Subcutaneous abdominal adipose tissue (tissue), 5 donors: ENCODE results near the gene WNK1.

Experiments
- H3K27ac ChIP-seq: one replicate; pipeline ENCODE4 v1.7.0; 2013; ENCODE audit warnings: low read depth, mild to moderate bottlenecking, inconsistent platforms, low read length, moderate library complexity
- H3K27me3 ChIP-seq, 5 donors: one replicate each; pipeline ENCODE4 v1.7.0; 2013; ENCODE audit warnings: low read length in 5 of 5, inconsistent platforms in 1 of 5; ENCODE audit not compliant: control insufficient read depth in 5 of 5, insufficient read depth in 4 of 5
- H3K36me3 ChIP-seq, 5 donors: one replicate each; pipeline ENCODE4 v1.7.0; 2013; ENCODE audit warnings: low read length in 5 of 5; ENCODE audit not compliant: control insufficient read depth in 5 of 5, insufficient read depth in 5 of 5
- H3K4me1 ChIP-seq, 5 donors: one replicate each; pipeline ENCODE4 v1.7.0; 2013; ENCODE audit warnings: low read length in 5 of 5, mild to moderate bottlenecking in 3 of 5, moderate library complexity in 1 of 5; ENCODE audit not compliant: control insufficient read depth in 5 of 5, insufficient read depth in 5 of 5
- H3K4me3 ChIP-seq, 5 donors: one replicate each; pipeline ENCODE4 v1.7.0; 2013; ENCODE audit warnings: low read length in 5 of 5, low read depth in 1 of 5
- H3K9ac ChIP-seq, 5 donors: one replicate each; pipeline ENCODE4 v1.7.0; 2013; ENCODE audit warnings: low read length in 5 of 5, mild to moderate bottlenecking in 4 of 5, moderate library complexity in 3 of 5
- H3K9me3 ChIP-seq, 5 donors: one replicate each; pipeline ENCODE4 v1.7.0; 2013; ENCODE audit warnings: low read length in 5 of 5; ENCODE audit not compliant: control insufficient read depth in 5 of 5
- donor health status: healthy.
- donor health status: healthy.
- donor health status: healthy.
- donor health status: healthy.
- donor health status: healthy.

WNK1 gene

DNA sequence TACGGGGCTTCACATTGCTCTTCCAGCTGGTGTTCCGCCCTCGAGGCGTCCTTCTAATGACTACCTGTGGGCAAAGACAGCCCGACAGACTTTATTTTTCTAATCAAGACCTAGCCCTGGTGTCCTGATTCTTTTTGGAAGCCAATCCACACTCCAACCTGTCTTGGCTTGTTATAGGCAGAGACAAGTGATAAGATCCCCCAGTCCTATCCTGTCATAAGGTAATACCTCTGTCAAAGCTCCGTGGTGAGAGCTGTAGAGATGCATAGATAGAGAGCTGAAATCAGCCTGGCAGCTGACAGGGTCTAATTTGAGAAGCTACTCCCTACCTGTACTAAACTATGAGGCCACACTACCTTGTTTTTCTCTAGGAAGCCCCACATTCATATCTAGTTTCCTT lies 11.5 kb upstream of the WNK1 start:
- no peak overlapping the region for H3K27ac ChIP-seq

DNA sequence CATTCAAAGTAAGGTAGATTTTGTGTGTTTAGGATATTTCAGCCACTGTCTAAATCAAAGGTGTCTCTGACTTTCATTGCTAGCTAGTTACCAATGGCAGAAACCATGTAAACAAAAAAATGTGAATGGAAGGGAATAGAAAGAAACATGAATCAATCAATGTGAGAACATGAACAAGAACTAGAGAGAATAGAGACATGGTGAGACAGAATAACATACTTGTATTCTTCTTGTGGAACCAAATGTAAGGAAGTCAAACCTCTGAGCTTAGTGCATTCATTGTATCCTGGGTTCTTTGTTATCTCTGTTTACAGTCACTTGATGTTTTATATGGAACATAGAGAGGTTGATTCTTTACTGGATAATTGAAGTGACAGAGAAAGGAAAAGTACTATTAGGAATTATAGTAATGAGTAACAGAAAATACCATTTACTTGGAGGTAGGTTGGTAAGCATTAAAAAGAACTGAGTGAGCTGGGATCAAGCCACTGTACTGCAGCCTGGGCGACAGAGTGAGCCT lies 2.6 kb upstream of the WNK1 start:
- Histone ChIP-seq H3K4me3 (no peak overlapping the region), H3K9ac (no peak overlapping the region), H3K4me1 (peaks cover 2 to 33% (median 29%) of the 10 kb centered on the region in 5 donors), H3K36me3 (no peaks in the 10 kb centered on the region), H3K27ac (peak overlapping the region; percentile 92), H3K27me3 (no peaks in the 10 kb centered on the region), H3K9me3 (no peaks in the 10 kb centered on the region)

More for the DNA sequence above, 11.5 kb upstream of the WNK1 start:
- Histone ChIP-seq H3K4me3 (no peak overlapping the region), H3K36me3 (no peaks in the 10 kb centered on the region), H3K4me1 (peaks cover 0 to 15% (median 0%) of the 10 kb centered on the region in 5 donors), H3K27me3 (no peaks in the 10 kb centered on the region), H3K9ac (no peak overlapping the region), H3K9me3 (no peaks in the 10 kb centered on the region)

DNA sequence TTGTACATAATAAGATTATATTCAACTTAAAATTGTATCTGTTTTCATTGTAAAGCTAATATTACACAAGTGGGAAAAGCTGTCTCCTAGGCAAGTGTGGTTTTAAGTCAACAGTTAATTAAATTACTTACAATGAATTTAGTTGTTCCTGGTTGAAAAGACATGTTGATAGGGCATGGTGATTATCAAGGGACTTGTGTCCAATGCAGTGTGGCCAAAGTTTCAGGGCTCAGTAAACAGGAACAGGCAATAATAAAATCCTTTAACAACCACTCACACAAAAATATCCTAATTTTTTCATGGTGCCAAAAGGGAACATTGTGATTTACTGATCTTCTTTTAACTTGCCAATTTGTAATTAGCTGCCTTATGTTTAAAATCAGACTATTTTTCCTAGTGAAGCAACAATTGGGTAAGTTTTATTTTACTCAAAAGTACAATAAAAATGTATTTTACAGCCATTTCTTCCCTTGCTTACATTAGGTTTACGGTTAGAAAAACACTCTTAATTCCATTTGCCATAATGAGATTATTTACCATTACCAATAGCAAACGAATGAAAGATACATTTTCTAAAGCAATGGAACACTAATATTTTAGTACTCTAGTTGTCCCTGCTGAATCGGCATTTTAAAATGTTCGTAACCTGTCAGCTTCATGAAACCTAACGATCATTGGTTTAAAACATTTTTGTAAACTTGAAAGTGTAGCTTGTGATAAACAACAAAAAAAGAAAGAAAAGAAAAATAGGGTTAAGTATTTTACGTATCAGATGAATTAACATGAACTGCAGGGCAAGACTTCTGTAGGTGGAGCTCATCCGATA lies 1.8 kb upstream of the WNK1 start:
- no peaks in the 10 kb centered on the region for H3K27me3 ChIP-seq
- peak overlapping the region; percentile 2 to 68 (median 35) for H3K9ac ChIP-seq
- H3K4me3 ChIP-seq: peak overlapping the region; percentile 55 to 82 (median 65)
- no peaks in the 10 kb centered on the region for H3K36me3 ChIP-seq
- peak overlapping the region; percentile 92 for H3K27ac ChIP-seq
- no peaks in the 10 kb centered on the region for H3K9me3 ChIP-seq
- peaks cover 2 to 39% (median 37%) of the 10 kb centered on the region in 5 donors for H3K4me1 ChIP-seq

- Histone ChIP-seq H3K27me3 (no peaks in the 10 kb centered on the region), H3K9ac (peak overlapping the region in 4 of 5 donors; percentile 2 to 68 (median 22)), H3K36me3 (no peaks in the 10 kb centered on the region), H3K27ac (peak overlapping the region; percentile 92), H3K4me1 (peaks cover 2 to 46% (median 44%) of the 10 kb centered on the region in 5 donors), H3K4me3 (peak overlapping the region; percentile 59 to 82 (median 72)), H3K9me3 (no peaks in the 10 kb centered on the region)
These were observed 984 bp upstream of the WNK1 start for GRCh38 chr12:751192-751998.

DNA sequence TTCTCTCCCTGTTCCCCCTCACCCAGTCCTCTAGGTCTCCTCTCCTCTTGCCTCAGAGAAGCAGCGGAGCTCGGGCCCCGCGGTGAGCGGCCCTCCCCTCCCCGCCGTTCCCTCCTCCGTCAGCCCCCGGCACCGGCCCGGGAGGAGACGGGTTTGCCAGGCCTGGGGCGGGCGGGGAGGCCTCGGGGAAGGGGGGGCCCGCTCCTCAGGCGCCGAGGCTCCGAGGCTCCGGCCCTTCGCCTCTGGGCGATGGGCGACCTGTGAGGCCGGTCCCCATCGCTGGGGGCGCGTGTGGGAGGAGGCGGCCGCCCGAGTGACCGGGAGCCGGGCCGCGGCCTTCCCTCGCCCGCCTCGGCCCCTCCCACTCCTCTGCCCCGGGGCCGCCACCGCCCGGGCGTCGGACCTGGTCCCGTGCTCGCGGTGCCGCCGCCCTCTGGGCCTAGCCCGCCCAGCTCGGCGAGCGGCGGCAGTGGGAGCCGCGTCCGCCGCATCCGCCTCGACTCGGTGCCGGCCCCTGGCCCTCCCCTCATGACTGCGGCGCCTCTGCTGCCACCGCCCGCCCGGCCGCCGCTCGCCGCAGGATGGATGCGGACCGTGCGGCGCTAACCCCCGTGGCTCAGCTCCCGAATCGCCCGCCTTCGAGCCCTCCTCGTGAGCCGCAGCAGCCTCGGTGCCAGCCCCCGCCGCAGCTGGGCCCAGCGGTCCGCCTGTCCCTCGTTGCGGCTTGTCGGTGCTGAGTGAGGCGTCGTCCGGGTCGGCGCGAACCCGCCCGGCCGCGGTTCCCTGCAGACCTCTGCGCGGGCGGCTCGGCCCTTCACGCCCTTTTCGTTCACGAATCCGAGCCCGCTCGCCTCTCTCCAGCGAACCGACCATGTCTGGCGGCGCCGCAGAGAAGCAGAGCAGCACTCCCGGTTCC lies 574 bp downstream of the WNK1 start:
- peak overlapping the region; percentile 92 for H3K27ac ChIP-seq
- peak overlapping the region; percentile 48 to 92 (median 87) for H3K9ac ChIP-seq
- peaks cover 2 to 56% (median 53%) of the 10 kb centered on the region in 5 donors for H3K4me1 ChIP-seq
- H3K4me3 ChIP-seq: peak overlapping the region in 4 of 5 donors; percentile 77 to 92 (median 85)
- H3K36me3 ChIP-seq: no peaks in the 10 kb centered on the region
- no peaks in the 10 kb centered on the region for H3K27me3 ChIP-seq
- no peaks in the 10 kb centered on the region for H3K9me3 ChIP-seq

GRCh38 chr12:753611-754472 lies 1.5 kb downstream of the WNK1 start:
- Histone ChIP-seq H3K36me3 (no peaks in the 10 kb centered on the region), H3K4me3 (peak overlapping the region; percentile 77 to 94 (median 88)), H3K27ac (peak overlapping the region; percentile 92), H3K4me1 (peaks cover 2 to 56% (median 53%) of the 10 kb centered on the region in 5 donors), H3K9me3 (no peaks in the 10 kb centered on the region), H3K27me3 (no peaks in the 10 kb centered on the region), H3K9ac (peak overlapping the region; percentile 79 to 92 (median 87))

DNA sequence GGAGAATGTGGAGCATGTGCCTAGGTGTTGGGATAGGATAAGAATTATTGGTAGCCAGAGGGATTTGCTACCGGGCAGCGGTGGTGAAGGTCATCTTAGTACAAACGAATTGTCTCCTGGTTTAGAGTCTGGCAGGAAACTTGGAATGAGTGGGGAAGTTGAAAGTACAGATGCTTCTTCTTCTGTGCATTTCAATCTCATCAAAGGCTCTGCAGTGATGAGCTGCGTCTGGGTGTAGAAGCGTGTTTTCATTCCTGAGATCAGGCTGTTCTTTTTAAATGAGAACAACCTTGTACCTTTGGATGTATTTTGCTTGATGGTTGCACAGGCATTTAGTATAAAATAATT lies 2.1 kb downstream of the WNK1 start:
- peaks cover 2 to 56% (median 53%) of the 10 kb centered on the region in 5 donors for H3K4me1 ChIP-seq
- H3K9ac ChIP-seq: peak overlapping the region in 4 of 5 donors; percentile 85 to 92 (median 88)
- H3K27me3 ChIP-seq: no peaks in the 10 kb centered on the region
- H3K4me3 ChIP-seq: peak overlapping the region; percentile 77 to 94 (median 88)
- H3K27ac ChIP-seq: peak overlapping the region; percentile 92
- H3K9me3 ChIP-seq: no peaks in the 10 kb centered on the region
- no peaks in the 10 kb centered on the region for H3K36me3 ChIP-seq

DNA sequence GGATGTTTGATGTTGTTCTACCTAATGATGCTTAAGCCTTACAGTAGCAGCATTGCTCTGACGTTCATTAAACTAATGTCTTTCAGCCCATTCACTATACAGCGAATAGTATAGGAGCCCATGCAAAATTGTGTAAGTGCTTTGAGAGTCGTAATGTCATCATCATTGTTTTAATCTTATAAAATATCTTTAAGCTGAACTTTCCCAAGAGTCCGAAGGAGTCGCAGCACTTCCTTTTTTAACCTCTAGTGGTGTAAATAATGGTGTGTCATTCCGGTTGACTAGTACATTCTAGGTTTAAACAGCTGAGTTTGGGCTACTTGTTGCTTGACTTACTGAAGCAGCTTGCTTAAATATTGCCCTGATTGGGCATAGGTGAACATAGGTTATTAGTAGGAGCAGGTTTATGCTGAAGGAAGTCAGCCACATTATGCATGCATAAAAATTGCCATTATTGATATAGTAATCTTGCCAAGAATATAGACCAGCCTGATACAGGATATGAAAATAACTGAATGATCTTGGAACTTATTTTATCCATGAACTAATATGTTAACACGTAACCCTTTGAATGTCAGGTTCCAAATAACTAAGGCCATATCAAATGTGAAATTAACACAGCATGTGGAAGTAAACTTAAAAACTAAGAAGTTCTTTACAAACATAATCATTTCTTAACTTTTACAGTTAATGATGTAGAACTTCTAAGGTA lies 2.6 kb downstream of the WNK1 start:
- Histone ChIP-seq H3K4me3 (peak overlapping the region; percentile 77 to 94 (median 88)), H3K9ac (peak overlapping the region; percentile 57 to 92 (median 87)), H3K36me3 (no peaks in the 10 kb centered on the region), H3K9me3 (no peaks in the 10 kb centered on the region), H3K4me1 (peaks cover 2 to 59% (median 53%) of the 10 kb centered on the region in 5 donors), H3K27me3 (no peaks in the 10 kb centered on the region), H3K27ac (peak overlapping the region; percentile 92)
